ENCODE data around the gene GPR141. TPM values are rescaled to one million over a fixed set of nuclear protein-coding genes. Genes with fewer than 3 reads are reported as not detected.
"Not testable (repeated sequence)": the region's sequence is repeated elsewhere in the genome, so short reads cannot be mapped to it uniquely, and the experiment has no call there.

The GPR141 gene
- polyA plus RNA-seq, 1 of the 3 experiments (the other 2 are of a cell fraction) = not detected

- peaks cover 10% of the 10 kb centered on the region for H3K9me3 ChIP-seq
- ChIA-PET CTCF (interaction anchor here (1.4 kb wide), 1 partner anchor 13 kb away, joined by 4 read pairs; no protein-coding TSS in a partner anchor), POLR2A (no interaction called here)
- no peaks in the 10 kb centered on the region for H3K36me3 ChIP-seq (replicated peaks in 1 of 2; ENCODE audit: control insufficient read depth in 1 of 2, insufficient read depth in 2 of 2, low read length in 1 of 2)
- H3K4me1 ChIP-seq (ENCODE audit: control insufficient read depth in 1 of 2, insufficient read depth in 2 of 2, low read depth in 1 of 2, low read length in 1 of 2) = no peaks in the 10 kb centered on the region
- H3K27me3 ChIP-seq (ENCODE audit: insufficient read depth) = no peaks in the 10 kb centered on the region
- no peak overlapping the region for H3K4me3 ChIP-seq (ENCODE audit: low read depth in 2 of 2, low read length in 1 of 2)
- no peaks in the 10 kb centered on the region for H4K20me1 ChIP-seq (ENCODE audit: insufficient read depth)
- H3K4me2 ChIP-seq = no peak overlapping the region
- H3K79me2 ChIP-seq (ENCODE audit: insufficient read depth) = no peaks in the 10 kb centered on the region
- H3K27ac ChIP-seq (ENCODE audit: low read depth in 2 of 2, low read length in 1 of 2) = no peak overlapping the region
- no peak for TF ChIP-seq MAX (IDR thresholded peaks at IDR 0.05; ENCODE audit: low read depth)
- no peak for TF ChIP-seq GABPA (IDR thresholded peaks at IDR 0.05; ENCODE audit: low read depth)
- no peak for TF ChIP-seq EP300 (IDR thresholded peaks at IDR 0.05; ENCODE audit: borderline replicate concordance in 1 of 2, low read depth in 1 of 2, low read length in 1 of 2)
- TF ChIP-seq RXRA (IDR thresholded peaks at IDR 0.05; ENCODE audit: borderline replicate concordance, low read depth) = no peak
- no peak for TF ChIP-seq GATA2 (CRISPR knock-in tag; IDR thresholded peaks at IDR 0.05)
- no peak for TF ChIP-seq USF2 (IDR thresholded peaks at IDR 0.05; ENCODE audit: borderline replicate concordance, low read depth, low read length)
- no peak for TF ChIP-seq CHD2 (IDR thresholded peaks at IDR 0.05; ENCODE audit: low read length, partially characterized antibody)
- TF ChIP-seq NRF1 (IDR thresholded peaks at IDR 0.05; ENCODE audit: low read depth, low read length) = no peak
- TF ChIP-seq TCF12 (IDR thresholded peaks at IDR 0.05) = no peak
- no peak for TF ChIP-seq POLR2AphosphoS5 (IDR thresholded peaks at IDR 0.05; ENCODE audit: low read depth, low read length)
- TF ChIP-seq PBX3 (IDR thresholded peaks at IDR 0.05) = no peak
- TF ChIP-seq MXI1 (IDR thresholded peaks at IDR 0.05; ENCODE audit: low read depth, low read length) = no peak
- H3K9ac ChIP-seq = no peak overlapping the region
- no peak overlapping the region for H2AFZ ChIP-seq (ENCODE audit: low read depth)
- no peaks in the 10 kb centered on the region for H3K9me2 ChIP-seq
- no peaks in the 10 kb centered on the region for H3F3A ChIP-seq (replicated peaks; ENCODE audit: insufficient read depth)
- DNase-seq = no peak
Measured at GRCh38 chr7:37703361-37703760, 19.8 kb downstream of the GPR141 start.

- H3K79me2 ChIP-seq (ENCODE audit: insufficient read depth); H3K36me3 ChIP-seq (replicated peaks in 1 of 2; ENCODE audit: control insufficient read depth in 1 of 2, insufficient read depth in 2 of 2, low read length in 1 of 2); H3F3A ChIP-seq (replicated peaks; ENCODE audit: insufficient read depth); DNase-seq; H2AFZ ChIP-seq (ENCODE audit: low read depth); H3K9ac ChIP-seq; H3K4me1 ChIP-seq (ENCODE audit: control insufficient read depth in 1 of 2, insufficient read depth in 2 of 2, low read depth in 1 of 2, low read length in 1 of 2); H3K27ac ChIP-seq (ENCODE audit: low read depth in 2 of 2, low read length in 1 of 2); H3K9me3 ChIP-seq; H3K4me3 ChIP-seq (ENCODE audit: low read depth in 2 of 2, low read length in 1 of 2); H3K27me3 ChIP-seq (ENCODE audit: insufficient read depth); H3K9me2 ChIP-seq; POLR2A ChIA-PET; H4K20me1 ChIP-seq (ENCODE audit: insufficient read depth); H3K4me2 ChIP-seq; CTCF ChIA-PET: not testable (repeated sequence)
- 26% methylated on average over 4 of the region's 4 CpGs for WGBS (ENCODE audit: low lambda C conversion rate)
Measured at GRCh38 chr7:37704328-37704833, 20.8 kb downstream of the GPR141 start.
